ENCODE results near the gene LBH.

The LBH gene

GRCh38 chr2:30234180-30234971 is 3.0 kb downstream of the LBH start:
- no peak for DNase-seq (ENCODE audit: low read depth in 2 of 2, low spot score in 1 of 2)

GRCh38 chr2:30235008-30235655 is 3.8 kb downstream of the LBH start:
- no peak for DNase-seq (ENCODE audit: low read depth in 2 of 2, low spot score in 1 of 2)

GRCh38 chr2:30235859-30236535 is 4.7 kb downstream of the LBH start:
- DNase-seq (ENCODE audit: low read depth in 2 of 2, low spot score in 1 of 2), result no peak

- no peak for DNase-seq (ENCODE audit: low read depth in 2 of 2, low spot score in 1 of 2)
Observed at GRCh38 chr2:30236591-30237238, 5.4 kb downstream of the LBH start.

GRCh38 chr2:30237239-30237965 is 6.1 kb downstream of the LBH start:
- no peak for DNase-seq (ENCODE audit: low read depth in 2 of 2, low spot score in 1 of 2)

- no peak for DNase-seq (ENCODE audit: low read depth in 2 of 2, low spot score in 1 of 2)
Observed at GRCh38 chr2:30237966-30238800, 6.8 kb downstream of the LBH start.

GRCh38 chr2:30239308-30239985 is 8.1 kb downstream of the LBH start:
- no peak for DNase-seq (ENCODE audit: low read depth in 2 of 2, low spot score in 1 of 2)

- no peak for DNase-seq (ENCODE audit: low read depth in 2 of 2, low spot score in 1 of 2)
Observed at GRCh38 chr2:30239986-30240752, 8.8 kb downstream of the LBH start.

- DNase-seq (ENCODE audit: low read depth in 2 of 2, low spot score in 1 of 2), result no peak
Observed at GRCh38 chr2:30243231-30243630, 11.9 kb downstream of the LBH start.

- DNase-seq (ENCODE audit: low read depth in 2 of 2, low spot score in 1 of 2), result no peak
Observed at GRCh38 chr2:30245364-30245763, 14.0 kb downstream of the LBH start.

- no peak for DNase-seq (ENCODE audit: low read depth in 2 of 2, low spot score in 1 of 2)
Observed at GRCh38 chr2:30248791-30249190, 17.5 kb downstream of the LBH start.

- no peak for DNase-seq (ENCODE audit: low read depth in 2 of 2, low spot score in 1 of 2)
Observed at GRCh38 chr2:30249354-30249753, 18.0 kb downstream of the LBH start.

- DNase-seq (ENCODE audit: low read depth in 2 of 2, low spot score in 1 of 2), result no peak
Observed at GRCh38 chr2:30250421-30250820, 19.1 kb downstream of the LBH start.

- no peak for DNase-seq (ENCODE audit: low read depth in 2 of 2, low spot score in 1 of 2)
Observed at GRCh38 chr2:30252723-30253701, 21.7 kb downstream of the LBH start.

- no peak for DNase-seq (ENCODE audit: low read depth in 2 of 2, low spot score in 1 of 2)
Observed at GRCh38 chr2:30253873-30254684, 22.7 kb downstream of the LBH start.

GRCh38 chr2:30254685-30255001 is 23.3 kb downstream of the LBH start:
- no peak for DNase-seq (ENCODE audit: low read depth in 2 of 2, low spot score in 1 of 2)

GRCh38 chr2:30255026-30255425 is 23.7 kb downstream of the LBH start:
- DNase-seq (ENCODE audit: low read depth in 2 of 2, low spot score in 1 of 2), result no peak

All from stimulated activated CD8-positive, alpha-beta memory T cell treated with anti-CD3 and anti-CD28 coated beads, Interleukin-4, amount 100 ng/mL, for 1 hour (primary cell).